Measurements from ENCODE around the gene CFAP65. TPM values are rescaled to one million over a fixed set of nuclear protein-coding genes. Genes with fewer than 3 reads are reported as not detected.

Gene CFAP65
- total RNA-seq, 1 experiment from 2014 or later, result not detected

DNA sequence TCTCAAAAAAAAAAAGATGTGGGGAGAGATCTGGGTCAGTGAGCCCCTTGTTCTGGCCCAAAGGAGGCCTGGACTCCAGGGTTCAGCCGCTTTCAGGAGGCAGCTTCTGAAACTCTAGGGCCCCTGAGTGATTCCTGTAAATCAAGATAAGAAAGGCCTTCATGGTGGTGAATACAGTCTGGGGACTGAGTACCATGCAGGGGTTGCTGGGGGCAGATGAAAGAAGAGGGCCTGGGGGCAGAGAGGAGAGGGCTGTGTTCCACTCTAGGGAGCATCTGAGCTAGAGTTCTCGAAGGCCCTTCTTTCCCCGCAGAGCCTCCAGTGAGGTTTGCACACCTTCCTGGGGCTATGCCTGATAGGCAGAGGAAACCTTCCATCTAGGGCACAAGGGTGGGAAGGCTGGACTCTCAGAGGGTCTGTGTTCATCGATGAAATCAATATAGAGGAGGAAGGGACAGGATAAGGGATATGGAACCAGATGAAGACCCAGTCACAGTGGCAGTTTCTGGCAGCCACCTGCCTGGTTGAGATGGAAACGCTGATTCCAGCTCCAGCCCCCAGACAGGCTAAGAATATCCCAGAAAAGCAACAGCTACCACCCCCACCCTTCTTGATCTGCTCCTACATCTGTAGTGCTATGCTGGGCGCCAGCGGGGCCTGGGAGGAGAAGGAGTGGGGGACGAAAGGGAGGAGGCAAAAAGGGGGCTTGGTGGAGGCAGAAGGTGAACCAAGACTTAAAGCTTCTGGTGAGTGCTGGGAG, 86.6 kb downstream of the CFAP65 start:
- no peak overlapping the region for H3K9ac ChIP-seq (ENCODE audit: low read length)
- H3K9me3 ChIP-seq (ENCODE audit: low read length), result no peaks in the 10 kb centered on the region
- no peak overlapping the region for H2AFZ ChIP-seq (ENCODE audit: low read length)
- no peak overlapping the region for H3K4me2 ChIP-seq (ENCODE audit: low read depth, low read length, poor library complexity, severe bottlenecking)
- no peaks in the 10 kb centered on the region for H3K79me2 ChIP-seq (ENCODE audit: low read length)
- H3K9me2 ChIP-seq (replicated peaks; ENCODE audit: insufficient read depth, low read length), result no peaks in the 10 kb centered on the region
- DNase-seq, result no peak
- no peak overlapping the region for H3K4me3 ChIP-seq (ENCODE audit: low read length)
- H3K27ac ChIP-seq (ENCODE audit: low read length), result no peak overlapping the region
- no peaks in the 10 kb centered on the region for H3K27me3 ChIP-seq (ENCODE audit: low read length)
- H3K4me1 ChIP-seq (ENCODE audit: low read length), result peaks cover 9% of the 10 kb centered on the region
- H3K36me3 ChIP-seq (ENCODE audit: insufficient read depth, low read length), result no peaks in the 10 kb centered on the region
- H4K20me1 ChIP-seq (ENCODE audit: insufficient read depth, low read depth, low read length), result no peaks in the 10 kb centered on the region

GRCh38 chr2:218953366-218953954, 87.9 kb downstream of the CFAP65 start:
- Histone ChIP-seq H3K79me2 (ENCODE audit: low read length) (no peaks in the 10 kb centered on the region), H3K4me3 (ENCODE audit: low read length) (no peak overlapping the region), H3K9me3 (ENCODE audit: low read length) (no peaks in the 10 kb centered on the region), H3K9ac (ENCODE audit: low read length) (no peak overlapping the region), H4K20me1 (ENCODE audit: insufficient read depth, low read depth, low read length) (no peaks in the 10 kb centered on the region), H3K4me2 (ENCODE audit: low read depth, low read length, poor library complexity, severe bottlenecking) (no peak overlapping the region), H3K27me3 (ENCODE audit: low read length) (no peaks in the 10 kb centered on the region), H3K9me2 (replicated peaks; ENCODE audit: insufficient read depth, low read length) (no peaks in the 10 kb centered on the region), H3K4me1 (ENCODE audit: low read length) (no peaks in the 10 kb centered on the region), H3K27ac (ENCODE audit: low read length) (no peak overlapping the region), H3K36me3 (ENCODE audit: insufficient read depth, low read length) (no peaks in the 10 kb centered on the region), H2AFZ (ENCODE audit: low read length) (no peak overlapping the region)
- no peak for DNase-seq

Small RNAs within 50 kb of the gene (small RNA-seq; reads per million reads assigned to genes)
- not detected for gene MIR3131
- 0.87 reads per million, percentile 25 among the genes with 10 or more reads in this experiment for gene MIR375

Other genes with a start within 250 kb of the CFAP65 start
- not detected in 2 replicates for gene PRKAG3, start 209.7 kb downstream of the CFAP65 start, total RNA-seq (2014; rRNA removed; shearing (Covaris generic); ENCODE audit: low replicate concordance)
- gene WNT6, start 181.7 kb downstream of the CFAP65 start, total RNA-seq (2014; rRNA removed; shearing (Covaris generic); ENCODE audit: low replicate concordance), result 7.8 and 7.9 TPM in 2 replicates
- gene WNT10A, start 160.7 kb downstream of the CFAP65 start, total RNA-seq (2014; rRNA removed; shearing (Covaris generic); ENCODE audit: low replicate concordance), result 2.9 and 3.8 TPM in 2 replicates
- gene CDK5R2, start 81.8 kb downstream of the CFAP65 start, total RNA-seq (2014; rRNA removed; shearing (Covaris generic); ENCODE audit: low replicate concordance), result 0.61 TPM in 1 of 2 replicates, not detected in the other
- gene FEV, start 56.3 kb downstream of the CFAP65 start, total RNA-seq (2014; rRNA removed; shearing (Covaris generic); ENCODE audit: low replicate concordance), result not detected in 2 replicates
- gene CRYBA2, start 48.1 kb downstream of the CFAP65 start, total RNA-seq (2014; rRNA removed; shearing (Covaris generic); ENCODE audit: low replicate concordance), result not detected in 2 replicates
- not detected in 2 replicates for gene IHH, start 19.4 kb upstream of the CFAP65 start, total RNA-seq (2014; rRNA removed; shearing (Covaris generic); ENCODE audit: low replicate concordance)
- gene NHEJ1, start 119.3 kb upstream of the CFAP65 start, total RNA-seq (2014; rRNA removed; shearing (Covaris generic); ENCODE audit: low replicate concordance), result 10.4 and 21.5 TPM in 2 replicates
- gene SLC23A3, start 128.5 kb upstream of the CFAP65 start, total RNA-seq (2014; rRNA removed; shearing (Covaris generic); ENCODE audit: low replicate concordance), result 2.7 and 3.5 TPM in 2 replicates
- gene CNPPD1, start 135.4 kb upstream of the CFAP65 start, total RNA-seq (2014; rRNA removed; shearing (Covaris generic); ENCODE audit: low replicate concordance), result 38.7 and 64.8 TPM in 2 replicates
- gene RETREG2, start 136.8 kb upstream of the CFAP65 start, total RNA-seq (2014; rRNA removed; shearing (Covaris generic); ENCODE audit: low replicate concordance), result 61.1 and 93.8 TPM in 2 replicates
- 28.0 and 37.6 TPM in 2 replicates for gene ZFAND2B, start 165.3 kb upstream of the CFAP65 start, total RNA-seq (2014; rRNA removed; shearing (Covaris generic); ENCODE audit: low replicate concordance)
- gene ABCB6, start 177.4 kb upstream of the CFAP65 start, total RNA-seq (2014; rRNA removed; shearing (Covaris generic); ENCODE audit: low replicate concordance), result 14.3 and 28.4 TPM in 2 replicates
- gene ATG9A, start 188.1 kb upstream of the CFAP65 start, total RNA-seq (2014; rRNA removed; shearing (Covaris generic); ENCODE audit: low replicate concordance), result 16.6 and 25.9 TPM in 2 replicates
- 159 and 230 TPM in 2 replicates for gene ANKZF1, start 188.3 kb upstream of the CFAP65 start, total RNA-seq (2014; rRNA removed; shearing (Covaris generic); ENCODE audit: low replicate concordance)
- gene GLB1L, start 203.9 kb upstream of the CFAP65 start, total RNA-seq (2014; rRNA removed; shearing (Covaris generic); ENCODE audit: low replicate concordance), result 4.3 and 6.4 TPM in 2 replicates
- gene STK16, start 204.0 kb upstream of the CFAP65 start, total RNA-seq (2014; rRNA removed; shearing (Covaris generic); ENCODE audit: low replicate concordance), result 22.8 and 30.7 TPM in 2 replicates
- not detected in 2 replicates for gene TUBA4B, start 211.7 kb upstream of the CFAP65 start, total RNA-seq (2014; rRNA removed; shearing (Covaris generic); ENCODE audit: low replicate concordance)
- gene TUBA4A, start 212.4 kb upstream of the CFAP65 start, total RNA-seq (2014; rRNA removed; shearing (Covaris generic); ENCODE audit: low replicate concordance), result 32.6 and 61.8 TPM in 2 replicates
- gene DNAJB2, start 237.8 kb upstream of the CFAP65 start, total RNA-seq (2014; rRNA removed; shearing (Covaris generic); ENCODE audit: low replicate concordance), result 30.9 and 55.8 TPM in 2 replicates